BJ (cell line): ENCODE measurements around the gene ATP9A. TPM values are rescaled to one million over a fixed set of nuclear protein-coding genes. Genes with fewer than 3 reads are reported as not detected.
"Not testable (repeated sequence)": the region's sequence is repeated elsewhere in the genome, so short reads cannot be mapped to it uniquely, and the experiment has no call there.

Experiments used
- CTCF ChIA-PET: fragments of 350-600 bp; formaldehyde crosslinking; extraction: SDS; loops from one replicate; lab custom pipeline; 2021; ENCODE audit warnings: antibody characterized with exemption, inconsistent platforms; lab: Yijun Ruan, JAX
- POLR2A ChIA-PET: fragments of 300-600 bp; sonication (Branson Sonifier 250); formaldehyde crosslinking; extraction: SDS; loops from one replicate; lab custom pipeline; 2021; ENCODE audit warnings: antibody characterized with exemption; lab: Charles Lee
- DNase-seq: peaks from one replicate; pipeline ENCODE4 v3.0.0-alpha.2; 2011; ENCODE audit warnings: low read depth
- H3K27me3 ChIP-seq: 2 replicates; pipeline ENCODE4 v1.6.0; 2011; ENCODE audit warnings: low read length; ENCODE audit not compliant: control insufficient read depth, insufficient read depth
- H3K36me3 ChIP-seq: 2 replicates; pipeline ENCODE4 v1.5.1; 2011; ENCODE audit warnings: low read length; ENCODE audit not compliant: control insufficient read depth, insufficient read depth
- H3K4me3 ChIP-seq: 2 replicates; pipeline ENCODE4 v1.5.1; 2011; ENCODE audit warnings: low read depth, mild to moderate bottlenecking, control low read depth, low read length
- polyA plus RNA-seq: library from polyadenylated mRNA; depleted of rRNA; stranded (reverse); fragments of >200 nt; gene quantifications from 2 replicates; pipeline ENCODE4 v1.2.3, GENCODE V29; 2011
- TF ChIP-seq, protein P1 (sequence below): IDR thresholded peaks from 2 replicates; pipeline ENCODE4 v1.5.1; 2011; ENCODE audit warnings: low read depth, mild to moderate bottlenecking, control low read depth, inconsistent platforms, low read length, moderate library complexity; ENCODE audit not compliant: insufficient read depth

ATP9A gene
- polyA plus RNA-seq, 1 experiment: 26.0 TPM

- no peak for DNase-seq
- Histone ChIP-seq H3K4me3 (no peak overlapping the region), H3K36me3 (no peaks in the 10 kb centered on the region), H3K27me3 (no peaks in the 10 kb centered on the region)
- ChIA-PET CTCF (interaction anchor here (0.8 kb wide), 1 partner anchor 10 kb away, joined by 6 read pairs; no protein-coding TSS in a partner anchor), POLR2A (no interaction called here)
- TF ChIP-seq, protein P1, sequence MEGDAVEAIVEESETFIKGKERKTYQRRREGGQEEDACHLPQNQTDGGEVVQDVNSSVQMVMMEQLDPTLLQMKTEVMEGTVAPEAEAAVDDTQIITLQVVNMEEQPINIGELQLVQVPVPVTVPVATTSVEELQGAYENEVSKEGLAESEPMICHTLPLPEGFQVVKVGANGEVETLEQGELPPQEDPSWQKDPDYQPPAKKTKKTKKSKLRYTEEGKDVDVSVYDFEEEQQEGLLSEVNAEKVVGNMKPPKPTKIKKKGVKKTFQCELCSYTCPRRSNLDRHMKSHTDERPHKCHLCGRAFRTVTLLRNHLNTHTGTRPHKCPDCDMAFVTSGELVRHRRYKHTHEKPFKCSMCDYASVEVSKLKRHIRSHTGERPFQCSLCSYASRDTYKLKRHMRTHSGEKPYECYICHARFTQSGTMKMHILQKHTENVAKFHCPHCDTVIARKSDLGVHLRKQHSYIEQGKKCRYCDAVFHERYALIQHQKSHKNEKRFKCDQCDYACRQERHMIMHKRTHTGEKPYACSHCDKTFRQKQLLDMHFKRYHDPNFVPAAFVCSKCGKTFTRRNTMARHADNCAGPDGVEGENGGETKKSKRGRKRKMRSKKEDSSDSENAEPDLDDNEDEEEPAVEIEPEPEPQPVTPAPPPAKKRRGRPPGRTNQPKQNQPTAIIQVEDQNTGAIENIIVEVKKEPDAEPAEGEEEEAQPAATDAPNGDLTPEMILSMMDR: no peak
These were observed 28.4 kb downstream of the ATP9A start for GRCh38 chr20:51739722-51740249.

DNA sequence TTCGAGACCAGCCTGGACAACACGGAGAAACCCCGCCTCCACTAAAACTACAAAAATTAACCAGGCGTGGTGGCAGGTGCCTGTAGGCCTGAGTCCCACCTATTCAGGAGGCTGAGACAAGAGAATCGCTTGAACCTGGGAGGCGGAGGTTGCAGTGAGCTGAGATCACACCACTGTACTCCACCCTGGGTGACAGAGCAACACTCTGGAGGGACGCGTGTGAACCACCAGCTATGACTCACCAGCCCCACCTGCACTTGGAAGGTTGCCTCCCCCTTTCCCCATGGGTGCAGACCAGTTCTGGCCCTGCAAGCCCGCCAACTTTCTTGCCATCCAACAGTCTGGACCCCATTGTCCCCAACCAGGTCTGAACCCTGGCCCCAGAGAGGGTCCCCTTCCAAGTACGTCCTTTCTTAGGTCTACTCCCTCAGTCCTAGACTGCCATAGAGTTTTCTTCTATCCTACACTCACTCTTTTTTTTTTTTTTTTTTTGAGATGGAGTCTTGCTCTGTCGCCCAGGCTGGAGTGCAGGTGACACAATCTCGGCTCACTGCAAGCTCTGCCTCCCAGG lies 29.2 kb downstream of the ATP9A start:
- CTCF ChIA-PET: interaction anchor here (0.6 to 0.8 kb wide), 2 partner anchors 11 to 41 kb away, joined by 3 to 6 read pairs; no protein-coding TSS in a partner anchor
- DNase-seq: no peak
- POLR2A ChIA-PET: no interaction called here
- Histone ChIP-seq H3K27me3 (no peaks in the 10 kb centered on the region), H3K4me3 (no peak overlapping the region), H3K36me3 (no peaks in the 10 kb centered on the region)
- TF ChIP-seq, protein P1: no peak

- DNase-seq, POLR2A ChIA-PET, H3K36me3 ChIP-seq, CTCF ChIA-PET, H3K27me3 ChIP-seq, H3K4me3 ChIP-seq: not testable (repeated sequence)
These were observed 29.9 kb downstream of the ATP9A start for GRCh38 chr20:51738261-51738660.

DNA sequence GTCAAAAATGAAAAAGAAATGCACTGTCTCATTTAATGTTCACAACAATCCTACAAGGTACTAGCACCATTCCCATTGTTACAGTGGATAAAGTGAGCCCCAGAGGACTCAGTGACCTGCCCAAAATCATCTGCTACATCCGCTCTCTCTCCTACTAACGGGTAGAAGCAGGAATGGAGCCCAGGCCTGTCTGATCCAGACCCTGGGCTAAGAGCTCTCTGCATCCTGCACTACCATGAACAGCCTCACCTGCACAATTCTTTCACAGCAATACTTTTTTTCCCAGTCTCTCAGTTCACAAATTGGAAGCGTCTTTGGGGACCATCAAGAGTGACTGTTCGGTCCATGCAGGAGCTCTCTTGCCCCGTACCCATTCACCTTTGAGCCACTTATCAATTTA lies 31.2 kb downstream of the ATP9A start:
- TF ChIP-seq, protein P1: no peak
- Histone ChIP-seq H3K4me3 (no peak overlapping the region), H3K27me3 (no peaks in the 10 kb centered on the region), H3K36me3 (no peaks in the 10 kb centered on the region)
- ChIA-PET CTCF (no interaction called here), POLR2A (no interaction called here)
- no peak for DNase-seq

DNA sequence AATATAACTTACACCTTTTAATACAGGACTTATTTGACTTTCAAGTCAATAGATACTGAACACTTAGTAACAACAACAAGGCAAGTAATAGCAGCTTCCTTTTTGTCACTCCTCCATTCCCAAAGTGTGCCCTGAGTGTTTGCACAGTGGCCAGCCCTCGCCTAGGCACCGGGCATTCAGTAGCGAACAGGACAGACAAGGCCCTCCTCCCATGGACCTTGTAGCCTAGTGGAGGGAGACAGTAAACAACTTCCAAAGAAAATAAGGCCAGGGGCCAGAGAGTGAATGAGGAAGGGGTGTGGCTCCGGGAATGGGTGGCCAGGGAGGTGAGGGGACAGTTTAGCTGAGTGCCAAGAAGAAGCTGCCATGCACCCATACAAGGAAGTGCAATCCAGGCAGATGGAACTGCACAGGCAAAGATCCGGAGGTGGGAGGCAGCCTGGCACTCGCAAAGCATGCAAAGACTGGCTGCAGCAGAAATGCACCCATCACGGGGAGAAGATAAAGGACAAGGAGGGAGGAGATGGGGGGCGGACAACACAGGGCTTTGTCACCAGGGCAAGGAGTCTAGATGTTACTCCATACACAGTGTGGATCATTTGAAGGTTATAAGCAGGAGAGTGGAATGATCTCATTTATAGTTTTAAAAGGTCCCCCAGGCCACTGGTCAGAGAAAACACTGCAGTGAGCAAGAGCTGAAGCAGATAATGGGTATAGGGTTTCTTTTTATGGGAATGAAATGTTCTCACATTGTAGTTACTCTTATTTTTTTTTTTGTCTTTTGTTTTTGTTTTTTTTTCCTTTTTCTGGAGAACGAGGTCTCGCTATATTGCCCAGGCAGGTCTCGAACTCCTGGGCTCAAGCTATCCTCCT lies 32.2 kb downstream of the ATP9A start:
- TF ChIP-seq, protein P1: no peak
- DNase-seq: no peak
- Histone ChIP-seq H3K27me3 (no peaks in the 10 kb centered on the region), H3K4me3 (no peak overlapping the region), H3K36me3 (no peaks in the 10 kb centered on the region)
- CTCF ChIA-PET: interaction anchor here (0.6 kb wide), 1 partner anchor 86 kb away, joined by 3 read pairs; no protein-coding TSS in a partner anchor
- POLR2A ChIA-PET: no interaction called here
